SK-N-MC (cell line): ENCODE measurements around the gene PRR15.

Experiments used
- EZH2 ChIP-seq: fragments of 200-600 bp; sonication (generic); IDR thresholded peaks from one replicate; pipeline ENCODE4 v1.6.1; 2017; ENCODE audit warnings: antibody characterized with exemption
- POLR2AphosphoS5 ChIP-seq: IDR thresholded peaks from 2 replicates; pipeline ENCODE4 v1.6.1; 2012; ENCODE audit warnings: mild to moderate bottlenecking, low read depth, low read length, borderline replicate concordance

DNA sequence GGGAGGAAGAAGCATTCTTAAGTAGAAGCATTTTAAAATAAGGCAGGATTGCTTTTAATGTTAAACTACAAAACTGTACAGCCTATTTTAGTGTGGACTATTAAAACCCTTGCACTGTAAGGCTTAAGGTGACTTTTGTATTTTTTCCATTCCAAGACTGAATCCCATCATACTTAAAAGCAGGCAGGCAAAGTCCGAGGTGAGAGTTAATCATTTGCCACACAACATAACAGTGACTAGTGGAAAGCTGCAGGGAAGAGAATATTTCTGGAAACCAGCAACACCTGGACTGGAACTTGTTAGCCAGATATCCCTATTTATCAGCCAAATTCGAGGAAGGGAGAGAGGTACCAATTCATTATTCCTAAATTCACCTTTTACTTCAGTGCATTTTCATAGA lies 3.5 kb downstream of the PRR15 start:
- TF ChIP-seq POLR2AphosphoS5: no peak
- TF ChIP-seq EZH2: no peak
